ENCODE data around the gene NLRP10. TPM values are rescaled to one million over a fixed set of nuclear protein-coding genes. Genes with fewer than 3 reads are reported as not detected.

NLRP10 gene
- polyA plus RNA-seq, 1 of the 3 experiments (the other 2 are of a cell fraction), result 0.05 TPM

DNA sequence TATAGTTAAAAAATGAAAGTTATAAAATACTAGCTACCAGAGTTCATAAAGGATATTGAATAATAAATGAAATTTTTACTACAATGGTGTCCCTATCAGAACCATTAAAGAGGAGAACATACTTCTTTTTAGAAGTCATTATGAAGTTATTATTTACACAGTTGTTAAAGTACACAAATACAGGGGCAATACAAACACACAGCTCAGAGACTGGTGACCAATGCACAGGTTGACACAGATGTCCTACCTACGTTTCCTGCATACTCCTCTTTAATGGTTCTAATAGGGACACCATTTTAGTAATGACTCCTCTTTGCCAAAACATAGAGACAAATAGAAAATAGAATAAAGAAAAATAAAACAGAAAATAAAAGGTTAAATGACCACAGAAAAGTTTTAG is 10.1 kb downstream of the NLRP10 start:
- no peak overlapping the region for H3K4me2 ChIP-seq
- no peaks in the 10 kb centered on the region for H3K36me3 ChIP-seq (replicated peaks in 1 of 2; ENCODE audit: control insufficient read depth in 1 of 2, insufficient read depth in 2 of 2, low read length in 1 of 2)
- H3K4me3 ChIP-seq (ENCODE audit: low read depth in 2 of 2, low read length in 1 of 2), result no peak overlapping the region
- no peak overlapping the region for H2AFZ ChIP-seq (ENCODE audit: low read depth)
- TF ChIP-seq MXI1 (IDR thresholded peaks at IDR 0.05; ENCODE audit: low read depth, low read length), result no peak
- peaks cover 8% of the 10 kb centered on the region; the same call in 1 of the 2 replicates for H3K9me3 ChIP-seq
- peaks cover 10% of the 10 kb centered on the region for H3F3A ChIP-seq (replicated peaks; ENCODE audit: insufficient read depth)
- no peak overlapping the region for H3K9ac ChIP-seq
- no peaks in the 10 kb centered on the region for H3K9me2 ChIP-seq
- WGBS (ENCODE audit: low lambda C conversion rate), result 21% methylated on average over 1 of the region's 1 CpG
- ChIA-PET POLR2A (no interaction called here), CTCF (no interaction called here)
- no peaks in the 10 kb centered on the region for H3K79me2 ChIP-seq (ENCODE audit: insufficient read depth)
- no peak overlapping the region for H3K27ac ChIP-seq (ENCODE audit: low read depth in 2 of 2, low read length in 1 of 2)
- H3K27me3 ChIP-seq (ENCODE audit: insufficient read depth), result no peaks in the 10 kb centered on the region
- no peaks in the 10 kb centered on the region for H4K20me1 ChIP-seq (ENCODE audit: insufficient read depth)
- no peak for DNase-seq
- no peaks in the 10 kb centered on the region for H3K4me1 ChIP-seq (ENCODE audit: control insufficient read depth in 1 of 2, insufficient read depth in 2 of 2, low read depth in 1 of 2, low read length in 1 of 2)

DNA sequence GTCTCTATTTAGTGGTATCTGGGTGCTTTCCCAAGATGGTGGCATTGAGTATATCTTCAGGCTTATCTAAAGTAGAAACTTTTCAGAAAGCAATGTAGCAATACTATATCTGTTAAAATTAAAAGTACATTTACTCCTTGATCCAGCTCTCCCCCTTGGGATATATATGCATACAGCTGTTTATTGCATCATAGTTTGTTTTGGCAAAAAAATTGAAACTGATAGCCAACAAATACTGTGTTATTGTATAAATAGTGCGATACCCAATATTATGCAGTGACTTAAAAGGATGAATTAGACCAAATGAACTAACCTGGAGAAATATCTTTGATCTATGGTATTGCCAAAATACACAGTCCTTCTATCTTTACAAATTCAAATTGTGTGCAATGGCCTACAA is 15.3 kb downstream of the NLRP10 start:
- H4K20me1 ChIP-seq (ENCODE audit: insufficient read depth), result no peaks in the 10 kb centered on the region
- no peaks in the 10 kb centered on the region for H3K4me1 ChIP-seq (ENCODE audit: control insufficient read depth in 1 of 2, insufficient read depth in 2 of 2, low read depth in 1 of 2, low read length in 1 of 2)
- H3K9me3 ChIP-seq, result no peaks in the 10 kb centered on the region
- 11% methylated on average over 1 of the region's 1 CpG for WGBS (ENCODE audit: low lambda C conversion rate)
- H3K79me2 ChIP-seq (ENCODE audit: insufficient read depth), result no peaks in the 10 kb centered on the region
- TF ChIP-seq, protein P1, sequence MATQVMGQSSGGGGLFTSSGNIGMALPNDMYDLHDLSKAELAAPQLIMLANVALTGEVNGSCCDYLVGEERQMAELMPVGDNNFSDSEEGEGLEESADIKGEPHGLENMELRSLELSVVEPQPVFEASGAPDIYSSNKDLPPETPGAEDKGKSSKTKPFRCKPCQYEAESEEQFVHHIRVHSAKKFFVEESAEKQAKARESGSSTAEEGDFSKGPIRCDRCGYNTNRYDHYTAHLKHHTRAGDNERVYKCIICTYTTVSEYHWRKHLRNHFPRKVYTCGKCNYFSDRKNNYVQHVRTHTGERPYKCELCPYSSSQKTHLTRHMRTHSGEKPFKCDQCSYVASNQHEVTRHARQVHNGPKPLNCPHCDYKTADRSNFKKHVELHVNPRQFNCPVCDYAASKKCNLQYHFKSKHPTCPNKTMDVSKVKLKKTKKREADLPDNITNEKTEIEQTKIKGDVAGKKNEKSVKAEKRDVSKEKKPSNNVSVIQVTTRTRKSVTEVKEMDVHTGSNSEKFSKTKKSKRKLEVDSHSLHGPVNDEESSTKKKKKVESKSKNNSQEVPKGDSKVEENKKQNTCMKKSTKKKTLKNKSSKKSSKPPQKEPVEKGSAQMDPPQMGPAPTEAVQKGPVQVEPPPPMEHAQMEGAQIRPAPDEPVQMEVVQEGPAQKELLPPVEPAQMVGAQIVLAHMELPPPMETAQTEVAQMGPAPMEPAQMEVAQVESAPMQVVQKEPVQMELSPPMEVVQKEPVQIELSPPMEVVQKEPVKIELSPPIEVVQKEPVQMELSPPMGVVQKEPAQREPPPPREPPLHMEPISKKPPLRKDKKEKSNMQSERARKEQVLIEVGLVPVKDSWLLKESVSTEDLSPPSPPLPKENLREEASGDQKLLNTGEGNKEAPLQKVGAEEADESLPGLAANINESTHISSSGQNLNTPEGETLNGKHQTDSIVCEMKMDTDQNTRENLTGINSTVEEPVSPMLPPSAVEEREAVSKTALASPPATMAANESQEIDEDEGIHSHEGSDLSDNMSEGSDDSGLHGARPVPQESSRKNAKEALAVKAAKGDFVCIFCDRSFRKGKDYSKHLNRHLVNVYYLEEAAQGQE (IDR thresholded peaks at IDR 0.05; ENCODE audit: low read depth, low read length), result no peak
- TF ChIP-seq, protein P2, sequence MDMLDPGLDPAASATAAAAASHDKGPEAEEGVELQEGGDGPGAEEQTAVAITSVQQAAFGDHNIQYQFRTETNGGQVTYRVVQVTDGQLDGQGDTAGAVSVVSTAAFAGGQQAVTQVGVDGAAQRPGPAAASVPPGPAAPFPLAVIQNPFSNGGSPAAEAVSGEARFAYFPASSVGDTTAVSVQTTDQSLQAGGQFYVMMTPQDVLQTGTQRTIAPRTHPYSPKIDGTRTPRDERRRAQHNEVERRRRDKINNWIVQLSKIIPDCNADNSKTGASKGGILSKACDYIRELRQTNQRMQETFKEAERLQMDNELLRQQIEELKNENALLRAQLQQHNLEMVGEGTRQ (IDR thresholded peaks at IDR 0.05; ENCODE audit: borderline replicate concordance, low read depth, low read length), result no peak
- TF ChIP-seq EZH2phosphoT487 (IDR thresholded peaks at IDR 0.05; ENCODE audit: borderline replicate concordance, low read depth) (no peak), FOSL2 (IDR thresholded peaks at IDR 0.05; ENCODE audit: borderline replicate concordance, low read depth) (no peak), GABPA (IDR thresholded peaks at IDR 0.05; ENCODE audit: low read depth) (no peak), RCOR1 (IDR thresholded peaks at IDR 0.05; ENCODE audit: low read length) (no peak), MXI1 (IDR thresholded peaks at IDR 0.05; ENCODE audit: low read depth, low read length) (no peak)
- no peak overlapping the region for H3K27ac ChIP-seq (ENCODE audit: low read depth in 2 of 2, low read length in 1 of 2)
- H3K27me3 ChIP-seq (ENCODE audit: insufficient read depth), result no peaks in the 10 kb centered on the region; the same call in 1 of the 2 replicates
- H3K4me2 ChIP-seq, result no peak overlapping the region
- H3K4me3 ChIP-seq (ENCODE audit: low read depth in 2 of 2, low read length in 1 of 2), result no peak overlapping the region
- ChIA-PET CTCF (no interaction called here), POLR2A (no interaction called here)
- no peak overlapping the region for H3K9ac ChIP-seq
- no peak overlapping the region for H2AFZ ChIP-seq (ENCODE audit: low read depth)
- no peaks in the 10 kb centered on the region for H3K36me3 ChIP-seq (replicated peaks in 1 of 2; ENCODE audit: control insufficient read depth in 1 of 2, insufficient read depth in 2 of 2, low read length in 1 of 2)
- DNase-seq, result no peak
- H3F3A ChIP-seq (replicated peaks; ENCODE audit: insufficient read depth), result no peaks in the 10 kb centered on the region
- no peaks in the 10 kb centered on the region for H3K9me2 ChIP-seq

Data from SK-N-SH (cell line).